OCI-LY3 (cell line): ENCODE data around the gene RAB3D.

Experiments used
- EZH2phosphoT487 ChIP-seq: fragments of 200-600 bp; shearing (Covaris generic); IDR thresholded peaks from 2 replicates; pipeline ENCODE4 v1.6.1; 2018; ENCODE audit warnings: antibody characterized with exemption, mixed run types, low read depth
- TF ChIP-seq, protein P1 (sequence below): fragments of 200-600, 300-600 bp; sonication (generic); IDR thresholded peaks from 2 replicates; pipeline ENCODE4 v1.5.1; 2014; ENCODE audit warnings: antibody characterized with exemption, low read length, low read depth

DNA sequence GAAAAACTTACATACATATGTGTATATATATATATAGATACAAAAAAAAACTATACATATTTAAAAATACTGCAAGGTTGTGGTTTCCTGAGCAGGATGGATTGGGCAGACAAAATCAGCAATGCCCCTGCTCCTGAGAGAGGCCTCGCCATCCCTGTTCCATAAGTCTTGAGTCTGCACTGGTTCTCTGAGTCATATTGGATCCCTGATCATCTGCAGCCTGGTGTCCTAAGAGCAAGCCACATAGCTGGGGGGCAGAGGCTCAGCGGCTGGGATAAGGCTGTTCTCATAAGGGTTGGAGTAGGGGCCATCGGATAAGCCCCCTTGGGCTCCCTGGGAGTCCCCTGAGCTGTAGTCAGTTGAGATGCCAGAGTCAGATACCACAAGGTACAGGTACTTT lies 38.3 kb upstream of the RAB3D start:
- TF ChIP-seq, protein P1, sequence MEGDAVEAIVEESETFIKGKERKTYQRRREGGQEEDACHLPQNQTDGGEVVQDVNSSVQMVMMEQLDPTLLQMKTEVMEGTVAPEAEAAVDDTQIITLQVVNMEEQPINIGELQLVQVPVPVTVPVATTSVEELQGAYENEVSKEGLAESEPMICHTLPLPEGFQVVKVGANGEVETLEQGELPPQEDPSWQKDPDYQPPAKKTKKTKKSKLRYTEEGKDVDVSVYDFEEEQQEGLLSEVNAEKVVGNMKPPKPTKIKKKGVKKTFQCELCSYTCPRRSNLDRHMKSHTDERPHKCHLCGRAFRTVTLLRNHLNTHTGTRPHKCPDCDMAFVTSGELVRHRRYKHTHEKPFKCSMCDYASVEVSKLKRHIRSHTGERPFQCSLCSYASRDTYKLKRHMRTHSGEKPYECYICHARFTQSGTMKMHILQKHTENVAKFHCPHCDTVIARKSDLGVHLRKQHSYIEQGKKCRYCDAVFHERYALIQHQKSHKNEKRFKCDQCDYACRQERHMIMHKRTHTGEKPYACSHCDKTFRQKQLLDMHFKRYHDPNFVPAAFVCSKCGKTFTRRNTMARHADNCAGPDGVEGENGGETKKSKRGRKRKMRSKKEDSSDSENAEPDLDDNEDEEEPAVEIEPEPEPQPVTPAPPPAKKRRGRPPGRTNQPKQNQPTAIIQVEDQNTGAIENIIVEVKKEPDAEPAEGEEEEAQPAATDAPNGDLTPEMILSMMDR = no peak
- TF ChIP-seq EZH2phosphoT487 = no peak
